ENCODE measurements around the gene SEC23A.

SEC23A gene

GRCh38 chr14:38982837-38983236 is 120.2 kb downstream of the SEC23A start:
- DNase-seq, result no peak

DNA sequence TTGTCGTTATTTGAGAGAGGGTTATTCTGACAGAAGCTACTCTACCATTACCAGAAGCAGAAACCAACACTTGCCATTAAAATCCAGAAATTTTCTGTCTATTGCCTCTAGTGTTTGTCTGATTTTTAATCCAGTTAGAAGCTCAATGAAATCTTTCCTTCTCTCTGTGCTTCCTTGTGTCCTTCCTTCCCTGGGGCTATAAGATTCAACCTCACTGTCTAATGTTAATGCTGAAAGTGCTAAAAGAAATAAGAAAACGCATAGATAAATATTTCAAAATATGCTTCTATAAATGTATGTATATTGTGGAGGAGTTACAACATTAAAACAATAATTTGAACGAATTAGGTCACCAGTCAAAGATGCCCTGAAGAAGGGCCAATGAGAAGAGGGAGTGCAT is 120.8 kb downstream of the SEC23A start:
- no peak for DNase-seq

Data from activated naive CD4-positive, alpha-beta T cell treated with anti-CD3 and anti-CD28 coated beads, Interleukin-2, amount 50 U/mL, for 16 hours (primary cell).